ENCODE measurements around the gene SPTBN2.

GRCh38 chr11:66637557-66638176 is 91.3 kb downstream of the SPTBN2 start:
- no peak for TF ChIP-seq POLR2AphosphoS5 (IDR thresholded peaks at IDR 0.05; ENCODE audit: low read depth, low read length)
- TF ChIP-seq POLR2A (IDR thresholded peaks at IDR 0.05; ENCODE audit: low read depth, low read length) = no peak
